Putamen (tissue), 1 donor: ENCODE results near the gene HOXA1.

ENCODE experiments used
- DNase-seq: peaks from one replicate; pipeline ENCODE4 v3.0.0-alpha.2; 2016; ENCODE audit warnings: low spot score

HOXA1 gene

GRCh38 chr7:27116962-27117886, 21.4 kb upstream of the HOXA1 start:
- DNase-seq, result no peak

- no peak for DNase-seq
Observed at GRCh38 chr7:27116031-27116961, 20.5 kb upstream of the HOXA1 start.

- DNase-seq, result no peak
Observed at GRCh38 chr7:27115221-27116026, 19.6 kb upstream of the HOXA1 start.

GRCh38 chr7:27114881-27115220, 19.1 kb upstream of the HOXA1 start:
- DNase-seq, result no peak

GRCh38 chr7:27113991-27114769, 18.4 kb upstream of the HOXA1 start:
- DNase-seq, result no peak

GRCh38 chr7:27112955-27113949, 17.5 kb upstream of the HOXA1 start:
- DNase-seq, result no peak

- no peak for DNase-seq
Observed at GRCh38 chr7:27112361-27112760, 16.6 kb upstream of the HOXA1 start.

GRCh38 chr7:27111751-27112277, 16.0 kb upstream of the HOXA1 start:
- DNase-seq, result no peak

- no peak for DNase-seq
Observed at GRCh38 chr7:27111042-27111750, 15.4 kb upstream of the HOXA1 start.

- no peak for DNase-seq
Observed at GRCh38 chr7:27110186-27111031, 14.6 kb upstream of the HOXA1 start.

GRCh38 chr7:27109466-27110185, 13.8 kb upstream of the HOXA1 start:
- no peak for DNase-seq

GRCh38 chr7:27108390-27109127, 12.8 kb upstream of the HOXA1 start:
- no peak for DNase-seq

- no peak for DNase-seq
Observed at GRCh38 chr7:27107391-27108381, 11.9 kb upstream of the HOXA1 start.

GRCh38 chr7:27106901-27107240, 11.1 kb upstream of the HOXA1 start:
- no peak for DNase-seq

GRCh38 chr7:27106181-27106900, 10.5 kb upstream of the HOXA1 start:
- DNase-seq, result no peak
